HepG2 (cell line): Measurements from ENCODE around the gene TPRG1. TPM values are rescaled to one million over a fixed set of nuclear protein-coding genes. Genes with fewer than 3 reads are reported as not detected.

ENCODE experiments used
- ATAC-seq: fragments of 200-7000 bp; cut with Tn5 transposase; 3 replicates; pipeline ENCODE4 v1.9.1; 2020; ENCODE audit warnings: mild to moderate bottlenecking, moderate library complexity
- BruUV-seq: library from RNA; stranded (reverse); fragments of 400-500 nt; replicated peaks from 2 replicates; lab custom pipeline; 2021; lab: Mats Ljungman, UMichigan
- CTCF ChIA-PET: fragments of 300-600 bp; formaldehyde crosslinking; extraction: SDS; loops from one replicate; lab custom pipeline; 2021; ENCODE audit warnings: low total read pairs, inconsistent platforms, low intra/inter-chr PET ratio; lab: Yijun Ruan, JAX
- POLR2A ChIA-PET: fragments of 350-600 bp; sonication (Branson Sonifier 250); formaldehyde crosslinking; loops from one replicate; lab custom pipeline; 2020; ENCODE audit warnings: antibody characterized with exemption, inconsistent platforms; lab: Yijun Ruan, JAX
- DNase-seq: peaks from one replicate; pipeline ENCODE4 v3.0.0-alpha.2; 2015; ENCODE audit warnings: low spot score
- FAIRE-seq: peaks from 3 replicates; lab custom pipeline; 2011; peaks lifted over from hg19 to GRCh38; lab: Jason Lieb, UNC
- H2AFZ ChIP-seq: one replicate; pipeline ENCODE4 v1.6.1; 2011; ENCODE audit warnings: low read length, inconsistent platforms
- H3K27ac ChIP-seq: fragments of 300-600 bp; 3 replicates; pipeline ENCODE4 v1.8.0; 2011; ENCODE audit warnings: mixed run types, mild to moderate bottlenecking, mixed read lengths, low read length, inconsistent platforms; ENCODE audit not compliant: insufficient read depth; ENCODE audit errors: extremely low read length
- H3K27me3 ChIP-seq, 2 experiments: fragments of 200-600 bp in 1 of 2; 2 replicates in 1 of 2; 3 replicates in 1 of 2; pipeline versions ENCODE4 v1.6.0 to v1.8.0; 2011; ENCODE audit warnings: low read length in 2 of 2, mild to moderate bottlenecking in 2 of 2, moderate library complexity in 2 of 2, inconsistent platforms in 1 of 2; ENCODE audit not compliant: insufficient read depth in 2 of 2, control insufficient read depth in 1 of 2
- H3K36me3 ChIP-seq, 2 experiments: fragments of 200-600 bp in 1 of 2; replicated peaks in 1 of 2; 2 replicates in 1 of 2; 3 replicates in 1 of 2; pipeline versions ENCODE4 v1.5.1 to v1.8.0; 2011; ENCODE audit warnings: low read length in 2 of 2, inconsistent platforms in 1 of 2; ENCODE audit not compliant: insufficient read depth in 2 of 2, control insufficient read depth in 1 of 2
- H3K4me1 ChIP-seq: 2 replicates; pipeline ENCODE4 v1.5.1; 2012; ENCODE audit warnings: low read length, inconsistent platforms; ENCODE audit not compliant: insufficient read depth
- H3K4me2 ChIP-seq: 2 replicates; pipeline ENCODE4 v1.6.0; 2011; ENCODE audit warnings: low read depth, low read length, inconsistent platforms
- H3K4me3 ChIP-seq, 3 experiments: fragments of 200-600 bp in 1 of 3; sonication (generic), shearing (Covaris generic) in 1 of 3; replicated peaks in 1 of 3; 2 replicates each; pipeline ENCODE4 v1.5.1; 2011 to 2016; ENCODE audit warnings: low read length in 3 of 3, inconsistent platforms in 2 of 3, low read depth in 2 of 3, mild to moderate bottlenecking in 2 of 3, control low read depth in 1 of 3, mixed read lengths in 1 of 3; ENCODE audit not compliant: insufficient read depth in 1 of 3
- H3K79me2 ChIP-seq: one replicate; pipeline ENCODE4 v1.6.1; 2011; ENCODE audit warnings: low read length, inconsistent platforms; ENCODE audit not compliant: insufficient read depth
- H3K9ac ChIP-seq: 2 replicates; pipeline ENCODE4 v1.6.0; 2011; ENCODE audit warnings: mild to moderate bottlenecking, low read depth, low read length, inconsistent platforms; ENCODE audit not compliant: insufficient read depth
- H3K9me3 ChIP-seq: 2 replicates; pipeline ENCODE4 v1.5.1; 2012; ENCODE audit warnings: mild to moderate bottlenecking, low read length
- H4K20me1 ChIP-seq: 2 replicates; pipeline ENCODE4 v1.6.0; 2011; ENCODE audit warnings: inconsistent platforms, mild to moderate bottlenecking, low read length, moderate library complexity; ENCODE audit not compliant: insufficient read depth
- ATF6 ChIP-seq: sonication (generic); formaldehyde crosslinking; conservative IDR thresholded peaks from 2 replicates; pipeline ENCODE4 v1.4.0; 2020; ENCODE audit warnings: missing genetic modification reagents
- EHMT2 ChIP-seq: fragments of 200-600 bp; sonication (generic); IDR thresholded peaks from 2 replicates; pipeline ENCODE4 v1.7.0; 2017; ENCODE audit warnings: antibody characterized with exemption, low read depth, low read length, borderline replicate concordance
- NAIF1 ChIP-seq: sonication (generic); formaldehyde crosslinking; IDR thresholded peaks from 2 replicates; pipeline ENCODE4 v1.5.0; 2020; ENCODE audit warnings: mild to moderate bottlenecking, missing genetic modification reagents, borderline replicate concordance
- REPIN1 ChIP-seq: sonication (generic); formaldehyde crosslinking; IDR thresholded peaks from 2 replicates; pipeline ENCODE4 v1.8.0; 2022; ENCODE audit warnings: missing genetic modification reagents, low read depth, mild to moderate bottlenecking, borderline replicate concordance
- SRSF4 ChIP-seq: fragments of 200-400 bp; formaldehyde crosslinking; IDR thresholded peaks from one replicate; pipeline ENCODE4 v1.6.1; 2018; ENCODE audit warnings: mild to moderate bottlenecking, low read depth, low read length, moderate library complexity; ENCODE audit not compliant: poor library complexity, severe bottlenecking
- ZNF20 ChIP-seq: sonication (generic); formaldehyde crosslinking; IDR thresholded peaks from 2 replicates; pipeline ENCODE4 v1.4.0; 2020; ENCODE audit warnings: mild to moderate bottlenecking, moderate library complexity, missing genetic modification reagents
- WGBS: methylation state at CpG from one replicate; pipeline ENCODE4 v1.1.6; 2017; ENCODE audit warnings: low lambda C conversion rate; 5-methylcytosine and 5-hydroxymethylcytosine counted together
- in situ Hi-C: cut with HindIII; loops from 2 replicates; pipeline ENCODE4 v1.10.0; 2017; ENCODE audit warnings: low pct_unique_long_range_greater_than_20kb; ENCODE audit not compliant: extremely low pct_ligation_motif_present
- intact Hi-C: fragments of 100-400 bp; cut with micrococcal nuclease; formaldehyde crosslinking; loops from one replicate; pipeline ENCODE4 v1.10.0; 2022; ENCODE audit not compliant: unreplicated experiment
- polyA plus RNA-seq, 8 experiments: library from polyadenylated mRNA; depleted of rRNA in 3 of 8; stranded (reverse) in 7 of 8; unstranded in 1 of 8; fragments of >200 nt; fragmentation: Illumina TruSeq in 4 of 8; extraction: Trizol in 4 of 8; gene quantifications; 2 replicates each; pipeline versions ENCODE4 v1.2.1 to v1.2.3, GENCODE V29; 2011 to 2016; ENCODE audit warnings: low read depth in 4 of 8, missing spikeins in 1 of 8, mixed read lengths in 1 of 8; ENCODE audit not compliant: insufficient read depth in 1 of 8
- total RNA-seq, 5 experiments: library from RNA; depleted of rRNA; stranded (reverse); fragments of >200 nt; fragmentation: Illumina TruSeq; extraction: Trizol; gene quantifications; 2 replicates each; pipeline ENCODE4 v1.2.3, GENCODE V29; 2016; ENCODE audit warnings: low read depth in 1 of 5

TPRG1 gene
- total and polyA plus RNA-seq, 2 of the 13 experiments (the other 11 are each of a cell fraction or from before 2014, with no cell fraction given), result 0.17 TPM; not detected in 1

DNA sequence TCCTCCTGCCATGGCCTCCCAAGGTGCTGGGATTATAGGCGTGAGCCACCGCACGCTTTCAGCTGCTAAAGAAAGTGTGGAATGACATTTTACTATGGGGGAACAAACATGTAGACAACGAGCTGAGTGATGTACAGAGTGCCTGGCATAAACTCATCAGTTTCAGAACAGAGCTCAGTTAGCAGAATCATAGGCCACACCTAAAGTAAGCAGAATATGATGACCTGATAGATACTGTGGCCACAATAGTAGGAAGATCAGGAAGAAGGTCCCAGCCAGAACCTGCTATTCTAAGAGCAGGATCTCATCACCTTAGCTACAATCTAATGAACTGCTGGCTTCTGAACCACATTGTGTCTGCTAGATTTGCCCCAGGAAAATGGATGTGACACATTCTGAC lies 158.3 kb downstream of the TPRG1 start:
- no peak overlapping the region for H3K4me3 ChIP-seq
- peaks cover 5% of the 10 kb centered on the region for H3K4me1 ChIP-seq
- no peak overlapping the region for H2AFZ ChIP-seq
- no peaks in the 10 kb centered on the region for H3K79me2 ChIP-seq
- H3K4me2 ChIP-seq, result no peak overlapping the region
- no peak overlapping the region for H3K27ac ChIP-seq
- 49% methylated on average over 4 of the region's 4 CpGs for WGBS
- in situ Hi-C loops (no loop called here), intact Hi-C loops (no loop called here)
- ATAC-seq (no peak), DNase-seq (no peak), FAIRE-seq (no peak)
- no peaks in the 10 kb centered on the region for H4K20me1 ChIP-seq
- no TSS peak for BruUV-seq
- TF ChIP-seq NAIF1 (CRISPR knock-in tag) (no peak), ZNF20 (CRISPR knock-in tag) (no peak)
- no peaks in the 10 kb centered on the region for H3K9me3 ChIP-seq
- ChIA-PET CTCF (no interaction called here), POLR2A (no interaction called here)
- no peak overlapping the region for H3K9ac ChIP-seq
- H3K27me3 ChIP-seq, result no peaks in the 10 kb centered on the region
- no peaks in the 10 kb centered on the region for H3K36me3 ChIP-seq

DNA sequence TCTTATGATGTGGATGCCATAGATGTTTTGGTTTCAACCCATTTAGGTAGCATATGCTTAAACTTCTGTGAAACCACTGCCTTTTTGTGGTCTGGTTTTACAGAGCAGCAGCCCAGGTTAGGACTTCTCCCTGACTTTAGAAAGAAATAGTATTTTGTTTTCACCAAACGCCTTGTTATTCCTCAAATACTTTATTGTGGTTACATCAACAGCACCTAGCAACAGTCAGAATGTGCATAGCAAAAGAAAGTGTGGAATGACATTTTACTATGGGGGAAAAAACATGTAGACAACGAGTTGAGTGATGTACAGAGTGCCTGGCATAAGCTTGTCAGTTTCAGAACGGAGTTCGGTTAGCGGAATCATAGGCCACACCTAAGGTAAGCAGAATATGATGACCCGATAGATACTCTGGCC lies 159.2 kb downstream of the TPRG1 start:
- Histone ChIP-seq H3K9me3 (no peaks in the 10 kb centered on the region), H3K4me1 (no peaks in the 10 kb centered on the region), H3K9ac (no peak overlapping the region), H2AFZ (no peak overlapping the region), H4K20me1 (no peaks in the 10 kb centered on the region), H3K4me3 (no peak overlapping the region), H3K79me2 (no peaks in the 10 kb centered on the region), H3K27me3 (no peaks in the 10 kb centered on the region), H3K36me3 (no peaks in the 10 kb centered on the region), H3K27ac (no peak overlapping the region), H3K4me2 (no peak overlapping the region)
- in situ Hi-C loops, result no loop called here
- FAIRE-seq, result no peak
- intact Hi-C loops, result no loop called here
- ATAC-seq, result no peak
- BruUV-seq, result no TSS peak
- WGBS, result 56% methylated on average over 6 of the region's 6 CpGs
- ChIA-PET POLR2A (no interaction called here), CTCF (no interaction called here)
- TF ChIP-seq SRSF4 (no peak), EHMT2 (no peak), REPIN1 (CRISPR knock-in tag) (no peak), ATF6 (CRISPR knock-in tag) (no peak)
- DNase-seq, result no peak
